Thyroid gland (tissue), 4 donors: ENCODE results near the gene MSN. TPM values are rescaled to one million over a fixed set of nuclear protein-coding genes. Genes with fewer than 3 reads are reported as not detected.

ENCODE experiments used
- DNase-seq, 2 donors: peaks; one replicate each; pipeline ENCODE4 v3.0.0-alpha.2; 2019
- H3K27ac ChIP-seq, 3 donors: fragments of 200-600 bp; sonication (generic); 1 replicate in 2 of 3; 2 replicates in 1 of 3; pipeline ENCODE4 v1.5.1; 2016 to 2019; ENCODE audit warnings: mild to moderate bottlenecking in 1 of 3, moderate library complexity in 1 of 3
- H3K27me3 ChIP-seq: fragments of 200-600 bp; sonication (generic); one replicate; pipeline ENCODE4 v1.5.1; 2019
- H3K36me3 ChIP-seq, 2 donors: fragments of 200-600 bp; sonication (generic); one replicate each; pipeline ENCODE4 v1.5.1; 2016 to 2019
- H3K4me1 ChIP-seq, 2 donors: fragments of 200-600 bp; sonication (generic); one replicate each; pipeline ENCODE4 v1.5.1; 2017 to 2019
- H3K4me3 ChIP-seq, 3 donors: fragments of 200-600 bp; sonication (generic); replicated peaks in 1 of 3; 1 replicate in 2 of 3; 2 replicates in 1 of 3; pipeline ENCODE4 v1.5.1; 2016; ENCODE audit warnings: mild to moderate bottlenecking in 1 of 3
- H3K9me3 ChIP-seq: fragments of 200-600 bp; sonication (generic); one replicate; pipeline ENCODE4 v1.5.1; 2017
- POLR2A ChIP-seq, 2 donors: fragments of 450-650 bp; IDR thresholded peaks; one replicate each; pipeline ENCODE4 v1.6.1; 2017; ENCODE audit warnings: antibody characterized with exemption in 2 of 2, mild to moderate bottlenecking in 2 of 2, moderate library complexity in 1 of 2
- WGBS, 2 donors: methylation state at CpG; one replicate each; pipeline ENCODE4 v1.1.5; 2017; 5-methylcytosine and 5-hydroxymethylcytosine counted together
- intact Hi-C: fragments of 100-400 bp; cut with DNase I; formaldehyde crosslinking; loops from one replicate; pipeline ENCODE4 v1.15.1; 2023
- total RNA-seq, 4 donors: library from RNA; depleted of rRNA; stranded (reverse); fragments of >200 nt; gene quantifications; one replicate each; pipeline ENCODE4 v1.2.3, GENCODE V29; 2016
- TF ChIP-seq, protein P1 (sequence below), 6 experiments: fragments of 200-600 bp in 3 of 6; fragments of 450-650 bp in 3 of 6; sonication (generic) in 3 of 6; IDR thresholded peaks; one replicate each; pipeline ENCODE4 v1.5.1; 2016 to 2019; ENCODE audit warnings: antibody characterized with exemption in 6 of 6, mild to moderate bottlenecking in 2 of 6, inconsistent platforms in 1 of 6, moderate library complexity in 1 of 6

MSN gene
- total RNA-seq, 4 donors from 2014 or later = 204 to 318 (median 259) TPM

DNA sequence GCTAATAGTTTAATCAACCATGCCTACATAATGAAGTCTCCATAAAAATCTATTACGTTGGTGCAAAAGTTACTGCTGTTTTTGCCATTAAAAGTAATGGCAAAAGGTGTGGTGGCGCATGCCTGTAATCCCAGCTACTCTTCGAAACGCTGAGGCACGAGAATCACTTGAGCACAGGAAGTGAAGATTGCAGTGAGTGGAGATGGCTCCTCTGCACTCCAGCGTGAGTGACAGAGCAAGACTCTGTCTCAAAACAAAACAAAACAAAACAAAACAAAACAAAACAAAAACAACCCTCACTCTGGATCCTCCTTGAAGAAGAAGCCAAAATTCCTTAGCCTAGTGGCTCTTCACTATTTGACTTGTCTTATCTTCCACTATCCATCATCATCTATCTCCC is 78.0 kb downstream of the MSN start:
- intact Hi-C loops = no loop called here
- Histone ChIP-seq H3K27me3 (no peaks in the 10 kb centered on the region), H3K27ac (no peak overlapping the region), H3K4me1 (no peaks in the 10 kb centered on the region), H3K36me3 (peaks cover 7 to 9% of the 10 kb centered on the region in 2 donors), H3K9me3 (no peaks in the 10 kb centered on the region), H3K4me3 (no peak overlapping the region)
- no peak for DNase-seq
- WGBS, 2 donors = 48 to 59% methylated on average over 6 of the region's 6 CpGs
- TF ChIP-seq POLR2A (IDR thresholded peaks at IDR 0.05) = no peak
- TF ChIP-seq, protein P1, sequence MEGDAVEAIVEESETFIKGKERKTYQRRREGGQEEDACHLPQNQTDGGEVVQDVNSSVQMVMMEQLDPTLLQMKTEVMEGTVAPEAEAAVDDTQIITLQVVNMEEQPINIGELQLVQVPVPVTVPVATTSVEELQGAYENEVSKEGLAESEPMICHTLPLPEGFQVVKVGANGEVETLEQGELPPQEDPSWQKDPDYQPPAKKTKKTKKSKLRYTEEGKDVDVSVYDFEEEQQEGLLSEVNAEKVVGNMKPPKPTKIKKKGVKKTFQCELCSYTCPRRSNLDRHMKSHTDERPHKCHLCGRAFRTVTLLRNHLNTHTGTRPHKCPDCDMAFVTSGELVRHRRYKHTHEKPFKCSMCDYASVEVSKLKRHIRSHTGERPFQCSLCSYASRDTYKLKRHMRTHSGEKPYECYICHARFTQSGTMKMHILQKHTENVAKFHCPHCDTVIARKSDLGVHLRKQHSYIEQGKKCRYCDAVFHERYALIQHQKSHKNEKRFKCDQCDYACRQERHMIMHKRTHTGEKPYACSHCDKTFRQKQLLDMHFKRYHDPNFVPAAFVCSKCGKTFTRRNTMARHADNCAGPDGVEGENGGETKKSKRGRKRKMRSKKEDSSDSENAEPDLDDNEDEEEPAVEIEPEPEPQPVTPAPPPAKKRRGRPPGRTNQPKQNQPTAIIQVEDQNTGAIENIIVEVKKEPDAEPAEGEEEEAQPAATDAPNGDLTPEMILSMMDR (IDR thresholded peaks at IDR 0.05) = no peak

DNA sequence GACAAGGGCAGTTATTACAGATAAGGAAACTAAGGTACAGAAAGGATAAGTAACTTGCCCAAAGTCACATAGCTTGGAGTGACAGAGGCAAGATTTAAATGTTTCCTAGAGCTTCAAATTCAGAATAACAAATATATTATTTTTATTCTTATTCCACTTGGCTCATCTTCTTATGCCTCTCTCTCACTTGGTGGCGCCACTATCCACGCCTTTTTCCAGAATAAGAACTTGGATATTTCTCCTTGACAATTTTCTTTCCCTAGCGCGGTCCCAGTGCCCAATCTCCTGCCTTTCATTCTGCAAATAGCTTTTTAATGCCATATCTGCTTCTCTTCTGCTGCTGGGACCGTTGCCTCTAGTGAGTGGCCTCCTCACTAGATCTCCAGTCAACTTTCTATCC is 78.5 kb downstream of the MSN start:
- no peak for TF ChIP-seq POLR2A (IDR thresholded peaks at IDR 0.05)
- TF ChIP-seq, protein P1 (IDR thresholded peaks at IDR 0.05) = no peak
- 52 to 54% methylated on average over 5 of the region's 5 CpGs for WGBS, 2 donors
- intact Hi-C loops = no loop called here
- no peak for DNase-seq
- Histone ChIP-seq H3K27me3 (no peaks in the 10 kb centered on the region), H3K27ac (no peak overlapping the region), H3K4me3 (no peak overlapping the region), H3K36me3 (peaks cover 2 to 3% of the 10 kb centered on the region in 2 donors), H3K9me3 (no peaks in the 10 kb centered on the region), H3K4me1 (no peaks in the 10 kb centered on the region)

DNA sequence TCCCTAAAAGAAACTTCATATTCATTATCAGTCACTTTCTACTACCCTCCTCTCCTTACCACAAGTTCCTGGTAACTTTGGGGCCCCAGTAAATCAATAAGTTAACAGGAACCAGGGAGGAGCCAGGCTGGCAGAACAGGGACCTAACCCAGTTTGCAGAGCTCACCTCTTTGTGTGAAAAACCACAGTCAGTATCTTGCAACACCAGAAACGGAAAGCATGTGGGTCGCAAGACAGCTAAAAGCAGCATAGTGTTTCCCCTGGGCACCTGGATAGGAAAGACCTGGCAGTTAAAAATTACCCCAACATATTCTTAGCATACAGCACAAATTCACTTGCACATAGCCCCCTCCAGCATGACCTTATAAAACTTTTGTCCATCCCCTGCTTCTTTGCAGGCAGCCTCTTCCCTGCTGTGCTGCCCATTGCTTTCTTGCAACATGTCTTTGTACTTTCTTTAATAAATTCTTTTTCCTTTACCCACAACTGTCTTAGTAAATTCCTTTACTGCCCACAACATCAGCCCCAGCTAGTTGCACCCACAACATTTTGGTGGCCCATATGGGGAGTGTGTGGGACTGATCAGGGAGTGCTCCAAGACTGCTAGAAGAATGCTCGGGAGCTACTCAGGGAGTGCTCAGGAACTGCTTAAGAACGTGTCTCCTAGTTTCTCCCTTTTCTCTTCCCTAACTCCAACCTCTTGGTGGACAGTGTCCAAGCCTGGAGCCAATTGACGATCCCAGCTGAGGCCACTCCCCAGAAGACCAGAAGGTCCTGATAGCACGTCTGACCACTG is 83.4 kb downstream of the MSN start:
- H3K9me3 ChIP-seq = no peaks in the 10 kb centered on the region
- DNase-seq = no peak
- no peak for TF ChIP-seq POLR2A (IDR thresholded peaks at IDR 0.05)
- TF ChIP-seq, protein P1 (IDR thresholded peaks at IDR 0.05) = no peak
- H3K4me1 ChIP-seq = no peaks in the 10 kb centered on the region
- intact Hi-C loops = no loop called here
- H3K27ac ChIP-seq = no peak overlapping the region
- no peaks in the 10 kb centered on the region for H3K36me3 ChIP-seq
- H3K27me3 ChIP-seq = no peaks in the 10 kb centered on the region
- WGBS, 2 donors = 73 to 82% methylated on average over 4 to 5 of the region's 6 CpGs
- H3K4me3 ChIP-seq = no peak overlapping the region

DNA sequence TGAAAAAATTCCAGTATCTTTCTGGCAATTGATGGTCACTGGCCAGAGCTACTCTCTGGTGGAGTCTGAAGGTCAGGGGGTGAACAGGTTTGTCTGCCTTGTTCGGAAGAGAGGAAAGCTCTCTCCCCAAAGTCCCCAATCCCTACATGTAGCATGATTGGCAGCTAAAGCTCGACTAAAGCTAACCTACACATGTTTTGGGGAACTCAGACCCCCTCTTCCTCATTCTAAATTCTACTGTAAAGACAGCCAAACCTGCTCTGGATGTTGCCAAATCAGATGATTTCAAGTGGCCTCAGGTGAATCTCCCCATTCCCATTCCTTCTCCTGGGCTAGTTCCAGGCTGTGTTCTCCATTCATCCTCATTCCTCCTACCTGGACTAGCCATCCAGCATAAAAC is 84.1 kb downstream of the MSN start:
- Histone ChIP-seq H3K27me3 (no peaks in the 10 kb centered on the region), H3K9me3 (no peaks in the 10 kb centered on the region), H3K4me1 (no peaks in the 10 kb centered on the region), H3K27ac (no peak overlapping the region), H3K36me3 (no peaks in the 10 kb centered on the region), H3K4me3 (no peak overlapping the region)
- 78 to 80% methylated on average over 2 of the region's 2 CpGs for WGBS, 2 donors
- intact Hi-C loops = no loop called here
- DNase-seq = no peak
- TF ChIP-seq, protein P1 (IDR thresholded peaks at IDR 0.05) = no peak
- no peak for TF ChIP-seq POLR2A (IDR thresholded peaks at IDR 0.05)

DNA sequence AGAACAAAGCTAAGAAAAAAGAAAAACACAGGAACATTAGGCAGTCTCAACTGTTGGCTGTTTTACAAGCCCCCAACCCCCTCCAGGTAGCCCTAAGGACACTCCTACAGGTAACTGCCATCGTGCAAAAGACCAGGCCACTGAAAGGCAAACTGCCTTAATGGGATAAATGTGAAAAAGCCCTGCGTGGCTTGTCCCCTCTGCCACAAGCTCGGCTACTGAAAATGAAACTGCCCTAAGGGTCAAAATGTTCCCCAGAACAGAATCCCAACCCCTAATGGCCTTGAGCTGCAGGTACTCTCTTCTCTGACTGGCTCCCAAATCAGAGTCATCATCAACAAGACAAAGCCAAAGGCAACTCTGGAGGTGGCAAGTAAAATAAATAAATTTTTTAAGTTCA is 84.8 kb downstream of the MSN start:
- no peak overlapping the region for H3K4me3 ChIP-seq
- H3K4me1 ChIP-seq = no peaks in the 10 kb centered on the region
- no peak for DNase-seq
- H3K27me3 ChIP-seq = no peaks in the 10 kb centered on the region
- WGBS, 2 donors = 74 to 82% methylated on average over 3 of the region's 3 CpGs
- no peak overlapping the region for H3K27ac ChIP-seq
- H3K36me3 ChIP-seq = no peaks in the 10 kb centered on the region
- TF ChIP-seq, protein P1 (IDR thresholded peaks at IDR 0.05) = no peak
- no peak for TF ChIP-seq POLR2A (IDR thresholded peaks at IDR 0.05)
- no peaks in the 10 kb centered on the region for H3K9me3 ChIP-seq
- intact Hi-C loops = no loop called here
